Fibroblast of skin of back (primary cell): Measurements from ENCODE around the gene BCAM.
"Not testable (repeated sequence)": the region's sequence is repeated elsewhere in the genome, so short reads cannot be mapped to it uniquely, and the experiment has no call there.

Experiments used
- DNase-seq: peaks from one replicate; pipeline ENCODE4 v3.0.0-alpha.2; 2013

The BCAM gene

GRCh38 chr19:44817725-44818465 is 9.0 kb downstream of the BCAM start:
- DNase-seq: no peak

- DNase-seq: no peak
Observed at GRCh38 chr19:44818466-44819031, 9.6 kb downstream of the BCAM start.

GRCh38 chr19:44819246-44819832 is 10.4 kb downstream of the BCAM start:
- no peak for DNase-seq

- no peak for DNase-seq
Observed at GRCh38 chr19:44820648-44821609, 12.0 kb downstream of the BCAM start.

GRCh38 chr19:44822177-44822576 is 13.3 kb downstream of the BCAM start:
- DNase-seq: no peak

GRCh38 chr19:44822670-44823372 is 13.9 kb downstream of the BCAM start:
- DNase-seq: no peak

GRCh38 chr19:44823373-44823698 is 14.4 kb downstream of the BCAM start:
- DNase-seq: no peak

GRCh38 chr19:44824761-44825160 is 15.9 kb downstream of the BCAM start:
- no peak for DNase-seq

GRCh38 chr19:44832875-44833274 is 24.0 kb downstream of the BCAM start:
- DNase-seq: not testable (repeated sequence)

- DNase-seq: not testable (repeated sequence)
Observed at GRCh38 chr19:44834399-44834798, 25.5 kb downstream of the BCAM start.

- no peak for DNase-seq
Observed at GRCh38 chr19:44839276-44839675, 30.4 kb downstream of the BCAM start.

GRCh38 chr19:44840811-44841210 is 31.9 kb downstream of the BCAM start:
- DNase-seq: no peak

GRCh38 chr19:44841231-44841630 is 32.3 kb downstream of the BCAM start:
- DNase-seq: no peak

- DNase-seq: no peak
Observed at GRCh38 chr19:44845286-44845611, 36.3 kb downstream of the BCAM start.

- DNase-seq: peak; percentile 97
Observed at GRCh38 chr19:44845612-44846454, 36.9 kb downstream of the BCAM start, which contains the start of gene NECTIN2. Gene NECTIN2 (plus strand): TSS chr19:44846297. CDS start chr19:44846526, 229 bp downstream.

- peak; percentile 66 for DNase-seq
Observed at GRCh38 chr19:44846455-44847143, 37.7 kb downstream of the BCAM start.

- peak; percentile 65 for DNase-seq
Observed at GRCh38 chr19:44847144-44848035, 38.5 kb downstream of the BCAM start.

GRCh38 chr19:44848036-44848811 is 39.3 kb downstream of the BCAM start:
- DNase-seq: peak; percentile 45
